Stimulated activated CD4-positive, alpha-beta T cell treated with anti-CD3 and anti-CD28 coated beads, Interleukin-12 subunit alpha, Interleukin-12 subunit beta, amount 100 ng/mL, for 24 hours (primary cell): ENCODE results near the gene MCC.

ENCODE experiments used
- DNase-seq, 2 experiments: peaks; one replicate each; pipeline ENCODE4 v3.0.0-alpha.2; 2020; ENCODE audit warnings: low read depth in 2 of 2

The MCC gene

GRCh38 chr5:113487781-113488644, at the start of gene MCC:
MCC (minus strand) TSS chr5:113488453.
- DNase-seq: peak; percentile 7 to 32

GRCh38 chr5:113531481-113532159, 43.4 kb upstream of the MCC start:
- no peak for DNase-seq

GRCh38 chr5:113527746-113528145, 39.5 kb upstream of the MCC start:
- DNase-seq: no peak

GRCh38 chr5:113526421-113526820, 38.2 kb upstream of the MCC start:
- DNase-seq: no peak

GRCh38 chr5:113524927-113525326, 36.7 kb upstream of the MCC start:
- DNase-seq: no peak

- DNase-seq: no peak
Measured at GRCh38 chr5:113523168-113523567, 34.9 kb upstream of the MCC start.

GRCh38 chr5:113520899-113521298, 32.6 kb upstream of the MCC start:
- no peak for DNase-seq

- DNase-seq: peak in 1 of 2 experiments; percentile 11
Measured at GRCh38 chr5:113520429-113520828, 32.2 kb upstream of the MCC start.

GRCh38 chr5:113519412-113519811, 31.2 kb upstream of the MCC start:
- DNase-seq: no peak

- no peak for DNase-seq
Measured at GRCh38 chr5:113518884-113519283, 30.6 kb upstream of the MCC start.

GRCh38 chr5:113514289-113514635, 26.0 kb upstream of the MCC start:
- no peak for DNase-seq

GRCh38 chr5:113513384-113514288, 25.4 kb upstream of the MCC start, which contains the start of gene YTHDC2:
YTHDC2 (plus strand) TSS chr5:113513694; CDS start chr5:113513896, 202 bp downstream.
- peak; percentile 78 to 82 for DNase-seq

- no peak for DNase-seq
Measured at GRCh38 chr5:113512341-113512740, 24.1 kb upstream of the MCC start.

- no peak for DNase-seq
Measured at GRCh38 chr5:113510836-113511451, 22.7 kb upstream of the MCC start.

GRCh38 chr5:113508756-113509155, 20.5 kb upstream of the MCC start:
- DNase-seq: no peak

GRCh38 chr5:113507601-113508000, 19.3 kb upstream of the MCC start:
- DNase-seq: no peak

GRCh38 chr5:113505181-113505580, 16.9 kb upstream of the MCC start:
- no peak for DNase-seq

GRCh38 chr5:113503146-113503545, 14.9 kb upstream of the MCC start:
- no peak for DNase-seq

GRCh38 chr5:113502073-113502472, 13.8 kb upstream of the MCC start:
- no peak for DNase-seq

- no peak for DNase-seq
Measured at GRCh38 chr5:113495422-113495841, 7.2 kb upstream of the MCC start.

GRCh38 chr5:113493446-113493845, 5.2 kb upstream of the MCC start:
- DNase-seq: no peak

- no peak for DNase-seq
Measured at GRCh38 chr5:113491022-113491421, 2.8 kb upstream of the MCC start.
